Upper lobe of left lung (tissue), 6 donors: ENCODE results near the gene FAM177A1. TPM values are rescaled to one million over a fixed set of nuclear protein-coding genes. Genes with fewer than 3 reads are reported as not detected.

ENCODE experiments used
- ATAC-seq, 2 donors: fragments of 200-7000 bp; cut with Tn5 transposase; one replicate each; pipeline ENCODE4 v1.9.1; 2022; ENCODE audit warnings: mild to moderate bottlenecking in 2 of 2, moderate library complexity in 2 of 2; ENCODE audit not compliant: low FRiP score in 2 of 2
- DNase-seq, 2 donors: peaks; one replicate each; pipeline ENCODE4 v3.0.0-alpha.2; 2019 to 2020
- H3K27ac ChIP-seq, 4 donors: fragments of 200-600 bp; sonication (generic); one replicate each; pipeline ENCODE4 v1.5.1; 2016 to 2019
- H3K27me3 ChIP-seq, 4 donors: fragments of 200-600 bp; sonication (generic); one replicate each; pipeline ENCODE4 v1.5.1; 2017 to 2019
- H3K36me3 ChIP-seq, 4 donors: fragments of 200-600 bp; sonication (generic); one replicate each; pipeline ENCODE4 v1.5.1; 2016 to 2019
- H3K4me1 ChIP-seq, 4 donors: fragments of 200-600 bp; sonication (generic); one replicate each; pipeline ENCODE4 v1.5.1; 2018 to 2019
- H3K4me3 ChIP-seq, 4 donors: fragments of 200-600 bp; sonication (generic); one replicate each; pipeline ENCODE4 v1.5.1; 2017 to 2019; ENCODE audit warnings: mild to moderate bottlenecking in 2 of 4, moderate library complexity in 1 of 4
- H3K9me3 ChIP-seq, 4 donors: fragments of 200-600 bp; sonication (generic); one replicate each; pipeline ENCODE4 v1.5.1; 2018 to 2019
- EP300 ChIP-seq, 4 donors: sonication (generic); formaldehyde crosslinking; IDR thresholded peaks; one replicate each; pipeline ENCODE4 v1.5.1; 2017; ENCODE audit warnings: antibody characterized with exemption in 4 of 4, control low read depth in 2 of 4
- POLR2A ChIP-seq, 4 donors: fragments of 450-650 bp; IDR thresholded peaks; one replicate each; pipeline ENCODE4 v1.5.1; 2016 to 2017; ENCODE audit warnings: antibody characterized with exemption in 4 of 4, mild to moderate bottlenecking in 2 of 4
- POLR2AphosphoS5 ChIP-seq, 2 donors: sonication (generic); formaldehyde crosslinking; IDR thresholded peaks; one replicate each; pipeline ENCODE4 v1.5.1; 2017; ENCODE audit warnings: antibody characterized with exemption in 2 of 2
- WGBS, 2 donors: methylation state at CpG; one replicate each; pipeline ENCODE4 v1.1.5; 2017 to 2018; 5-methylcytosine and 5-hydroxymethylcytosine counted together
- total RNA-seq, 6 donors: library from RNA; depleted of rRNA in 4 of 6; stranded (reverse); fragments of >200 nt in 4 of 6; gene quantifications; one replicate each; pipeline versions ENCODE4 v1.1.0 to v1.2.1, GENCODE V29; 2016 to 2021
- TF ChIP-seq, protein P1 (sequence below), 6 experiments: fragments of 450-650 bp in 4 of 6; fragments of 200-600 bp in 2 of 6; sonication (generic) in 2 of 6; IDR thresholded peaks; one replicate each; pipeline ENCODE4 v1.5.1; 2016 to 2019; ENCODE audit warnings: antibody characterized with exemption in 6 of 6
- donor health status: DM: no; HTN: no; CAD: no; lungs with moderate emphysema.
- donor health status: DM: no; HTN: yes; CAD: no; lungs with severe emphysema.

Gene FAM177A1
- total RNA-seq, 6 donors from 2014 or later = 88.5 to 221 (median 116) TPM

DNA sequence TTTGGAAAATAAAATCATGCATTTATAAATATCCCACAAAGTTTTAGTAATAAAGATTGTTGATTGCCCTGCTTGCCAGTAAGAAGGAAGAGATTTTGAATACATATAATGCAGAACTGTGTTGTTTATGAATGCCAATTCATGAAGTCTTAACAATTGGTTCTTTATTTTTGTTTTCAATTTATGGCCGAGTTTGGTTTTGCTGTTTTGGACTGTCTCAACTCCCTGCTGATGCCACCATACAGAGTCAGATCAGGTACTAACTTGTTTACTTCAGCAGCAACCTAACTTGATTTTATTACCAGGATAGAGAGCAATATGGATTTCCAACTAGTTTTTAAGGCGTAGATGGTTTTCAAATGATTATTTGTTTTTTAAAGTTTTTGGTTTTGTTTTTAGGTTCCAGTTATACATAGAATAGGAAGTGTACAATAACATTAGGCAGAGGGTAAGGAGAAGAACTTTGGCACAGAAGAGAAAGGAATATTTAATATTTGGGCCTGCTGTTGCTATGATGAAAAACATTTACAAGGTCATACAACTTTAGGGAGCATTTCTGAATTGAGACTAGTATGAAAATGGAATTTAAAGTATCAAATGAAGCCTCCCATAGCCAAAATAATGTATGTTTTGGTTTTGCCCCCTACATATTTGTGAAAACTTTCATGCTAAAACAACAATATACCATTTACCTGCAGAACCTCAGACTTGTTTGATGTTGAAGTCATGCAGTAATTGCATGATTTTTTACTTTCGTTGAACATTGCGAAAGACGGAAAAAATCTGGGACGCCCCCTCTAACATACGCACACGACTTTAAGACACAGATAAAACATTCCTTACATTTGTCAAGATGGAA lies 904 bp upstream of the FAM177A1 start:
- DNase-seq (no peak), ATAC-seq (no peak)
- TF ChIP-seq POLR2A (IDR thresholded peaks at IDR 0.05) = no peak
- no peak for TF ChIP-seq POLR2AphosphoS5 (IDR thresholded peaks at IDR 0.05)
- TF ChIP-seq, protein P1, sequence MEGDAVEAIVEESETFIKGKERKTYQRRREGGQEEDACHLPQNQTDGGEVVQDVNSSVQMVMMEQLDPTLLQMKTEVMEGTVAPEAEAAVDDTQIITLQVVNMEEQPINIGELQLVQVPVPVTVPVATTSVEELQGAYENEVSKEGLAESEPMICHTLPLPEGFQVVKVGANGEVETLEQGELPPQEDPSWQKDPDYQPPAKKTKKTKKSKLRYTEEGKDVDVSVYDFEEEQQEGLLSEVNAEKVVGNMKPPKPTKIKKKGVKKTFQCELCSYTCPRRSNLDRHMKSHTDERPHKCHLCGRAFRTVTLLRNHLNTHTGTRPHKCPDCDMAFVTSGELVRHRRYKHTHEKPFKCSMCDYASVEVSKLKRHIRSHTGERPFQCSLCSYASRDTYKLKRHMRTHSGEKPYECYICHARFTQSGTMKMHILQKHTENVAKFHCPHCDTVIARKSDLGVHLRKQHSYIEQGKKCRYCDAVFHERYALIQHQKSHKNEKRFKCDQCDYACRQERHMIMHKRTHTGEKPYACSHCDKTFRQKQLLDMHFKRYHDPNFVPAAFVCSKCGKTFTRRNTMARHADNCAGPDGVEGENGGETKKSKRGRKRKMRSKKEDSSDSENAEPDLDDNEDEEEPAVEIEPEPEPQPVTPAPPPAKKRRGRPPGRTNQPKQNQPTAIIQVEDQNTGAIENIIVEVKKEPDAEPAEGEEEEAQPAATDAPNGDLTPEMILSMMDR (IDR thresholded peaks at IDR 0.05) = no peak
- no peak for TF ChIP-seq EP300 (IDR thresholded peaks at IDR 0.05)
- WGBS, 2 donors = 22 to 29% methylated on average over 8 of the region's 8 CpGs
- Histone ChIP-seq H3K4me1 (peaks cover 15 to 34% (median 25%) of the 10 kb centered on the region in 4 donors), H3K27me3 (no peaks in the 10 kb centered on the region), H3K27ac (peak overlapping the region; percentile 95 to 99 (median 98)), H3K9me3 (no peaks in the 10 kb centered on the region), H3K36me3 (peaks cover 0 to 11% (median 1%) of the 10 kb centered on the region in 4 donors), H3K4me3 (peak overlapping the region; percentile 15 to 75 (median 70))

DNA sequence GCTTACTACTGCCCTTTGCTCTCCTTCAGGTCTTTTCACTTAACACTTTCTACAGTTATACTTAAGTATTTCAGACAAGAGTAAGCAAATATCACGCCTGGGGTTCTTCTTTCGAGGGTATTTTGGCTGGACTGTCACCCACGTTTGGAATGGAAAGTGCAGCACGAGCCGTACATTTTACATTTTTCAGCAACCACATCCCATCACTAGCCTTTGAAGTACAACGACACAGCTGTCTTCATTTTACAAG lies 349 bp upstream of the FAM177A1 start:
- ATAC-seq (no peak), DNase-seq (no peak)
- H3K27ac ChIP-seq = peak overlapping the region; percentile 95 to 99 (median 98)
- 0 to 1% methylated on average over 6 of the region's 6 CpGs for WGBS, 2 donors
- peaks cover 19 to 40% (median 31%) of the 10 kb centered on the region in 4 donors for H3K4me1 ChIP-seq
- H3K27me3 ChIP-seq = no peaks in the 10 kb centered on the region
- peak overlapping the region; percentile 15 to 75 (median 70) for H3K4me3 ChIP-seq
- H3K9me3 ChIP-seq = no peaks in the 10 kb centered on the region
- TF ChIP-seq POLR2AphosphoS5 (IDR thresholded peaks at IDR 0.05) = no peak
- TF ChIP-seq EP300 (IDR thresholded peaks at IDR 0.05) = no peak
- TF ChIP-seq, protein P1 (IDR thresholded peaks at IDR 0.05) = no peak
- TF ChIP-seq POLR2A (IDR thresholded peaks at IDR 0.05) = no peak
- H3K36me3 ChIP-seq = peaks cover 0 to 14% (median 3%) of the 10 kb centered on the region in 4 donors

- ATAC-seq = peak; percentile 43 to 45
- peak overlapping the region; percentile 69 to 75 (median 72) for H3K4me3 ChIP-seq
- peaks cover 28 to 52% (median 40%) of the 10 kb centered on the region in 4 donors for H3K4me1 ChIP-seq
- H3K36me3 ChIP-seq = peaks cover 0 to 16% (median 7%) of the 10 kb centered on the region in 4 donors
- no peaks in the 10 kb centered on the region for H3K27me3 ChIP-seq
- no peaks in the 10 kb centered on the region for H3K9me3 ChIP-seq
- 22 to 33% methylated on average over 19 to 22 of the region's 23 CpGs for WGBS, 2 donors
- peak in 1 of 2 donors; percentile 69 for DNase-seq
- peak overlapping the region; percentile 95 to 99 (median 98) for H3K27ac ChIP-seq
- TF ChIP-seq POLR2A (IDR thresholded peaks at IDR 0.05) = no peak
- TF ChIP-seq, protein P1 (IDR thresholded peaks at IDR 0.05) = peak in 1 of 6 experiments; percentile 4
- TF ChIP-seq EP300 (IDR thresholded peaks at IDR 0.05) = no peak
- TF ChIP-seq POLR2AphosphoS5 (IDR thresholded peaks at IDR 0.05) = no peak
Observed at GRCh38 chr14:35046751-35047536, 872 bp downstream of the FAM177A1 start.

DNA sequence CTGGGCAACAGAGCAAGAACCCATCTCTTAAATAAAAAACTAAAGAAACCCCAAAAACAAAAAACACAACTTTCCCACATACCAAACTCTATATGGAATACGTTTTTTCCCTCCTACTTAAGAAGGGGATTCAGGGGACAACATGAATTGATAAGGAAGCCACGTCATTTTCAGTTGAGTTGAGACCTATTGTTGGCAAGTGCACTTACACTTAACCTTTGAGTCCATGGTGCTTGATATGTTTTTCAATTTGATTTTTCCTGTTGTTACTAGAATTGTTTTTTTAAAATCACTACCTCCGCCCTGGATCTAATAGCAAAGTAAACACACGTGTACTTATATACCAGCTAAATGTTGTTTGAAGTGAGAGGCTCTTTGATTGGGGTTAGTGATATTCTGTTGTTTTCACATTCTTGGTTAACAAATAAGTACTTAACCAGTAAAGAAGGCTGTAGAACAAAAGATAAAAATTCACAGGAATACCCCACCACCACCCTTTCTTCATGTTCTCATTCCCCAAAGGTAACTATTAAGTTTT lies 2.0 kb downstream of the FAM177A1 start:
- Histone ChIP-seq H3K27me3 (no peaks in the 10 kb centered on the region), H3K9me3 (no peaks in the 10 kb centered on the region), H3K36me3 (peaks cover 0 to 25% (median 7%) of the 10 kb centered on the region in 4 donors), H3K27ac (peak overlapping the region in 3 of 4 donors; percentile 21 to 98 (median 95)), H3K4me1 (peaks cover 28 to 57% (median 44%) of the 10 kb centered on the region in 4 donors), H3K4me3 (peak overlapping the region in 3 of 4 donors; percentile 69 to 75 (median 71))
- TF ChIP-seq POLR2A (IDR thresholded peaks at IDR 0.05) = no peak
- TF ChIP-seq EP300 (IDR thresholded peaks at IDR 0.05) = peak in 1 of 4 donors; percentile 9
- ATAC-seq (no peak), DNase-seq (no peak)
- WGBS, 2 donors = 48 to 56% methylated on average over 4 of the region's 4 CpGs

- ATAC-seq (no peak), DNase-seq (no peak)
- no peaks in the 10 kb centered on the region for H3K27me3 ChIP-seq
- 7 to 11% methylated on average over 1 of the region's 1 CpG for WGBS, 2 donors
- peak overlapping the region; percentile 50 to 98 (median 68) for H3K27ac ChIP-seq
- TF ChIP-seq POLR2AphosphoS5 (IDR thresholded peaks at IDR 0.05) = no peak
- no peak overlapping the region for H3K4me3 ChIP-seq
- no peaks in the 10 kb centered on the region for H3K9me3 ChIP-seq
- H3K36me3 ChIP-seq = peaks cover 7 to 50% (median 26%) of the 10 kb centered on the region in 4 donors
- H3K4me1 ChIP-seq = peaks cover 23 to 52% (median 39%) of the 10 kb centered on the region in 4 donors
Observed at GRCh38 chr14:35050652-35051051, 4.6 kb downstream of the FAM177A1 start.
